Panc1 (cell line): ENCODE data around the gene SUFU. TPM values are rescaled to one million over a fixed set of nuclear protein-coding genes. Genes with fewer than 3 reads are reported as not detected.

ENCODE experiments used
- ATAC-seq: fragments of 200-7000 bp; cut with Tn5 transposase; 2 replicates; pipeline ENCODE4 v1.9.1; 2020; ENCODE audit warnings: mild to moderate bottlenecking, moderate library complexity
- BruUV-seq: library from RNA; stranded (reverse); fragments of 400-500 nt; replicated peaks from 2 replicates; lab custom pipeline; 2021; lab: Mats Ljungman, UMichigan
- CTCF ChIA-PET: fragments of 300-600 bp; sonication (Branson Sonifier 250); formaldehyde crosslinking; loops from one replicate; lab custom pipeline; 2022; ENCODE audit warnings: antibody characterized with exemption; lab: Charles Lee
- POLR2A ChIA-PET: fragments of 300-600 bp; sonication (Branson Sonifier 250); formaldehyde crosslinking; loops from one replicate; lab custom pipeline; 2022; ENCODE audit warnings: antibody characterized with exemption; lab: Charles Lee
- DNase-seq: peaks from one replicate; pipeline ENCODE4 v3.0.0-alpha.2; 2010; ENCODE audit warnings: low read depth, low spot score
- H3K27ac ChIP-seq: 2 replicates; pipeline ENCODE4 v1.5.1; 2011; ENCODE audit warnings: mild to moderate bottlenecking, low read length, inconsistent platforms
- H3K27me3 ChIP-seq: fragments of 200-500 bp; sonication (Bioruptor generic); 2 replicates; pipeline ENCODE4 v1.6.0; 2014; ENCODE audit warnings: low read length, inconsistent platforms; ENCODE audit not compliant: control insufficient read depth, insufficient read depth
- H3K36me3 ChIP-seq: fragments of 200-500 bp; sonication (Bioruptor generic); 2 replicates; pipeline ENCODE4 v1.5.1; 2014; ENCODE audit warnings: inconsistent platforms, mild to moderate bottlenecking, low read length, moderate library complexity; ENCODE audit not compliant: control insufficient read depth, insufficient read depth
- H3K4me1 ChIP-seq: 2 replicates; pipeline ENCODE4 v1.5.1; 2011; ENCODE audit warnings: inconsistent platforms, mild to moderate bottlenecking, low read length, moderate library complexity; ENCODE audit not compliant: control insufficient read depth, insufficient read depth
- H3K4me3 ChIP-seq, 2 experiments: 2 replicates each; pipeline ENCODE4 v1.5.1; 2011 to 2012; ENCODE audit warnings: low read depth in 2 of 2, low read length in 2 of 2, mild to moderate bottlenecking in 2 of 2, inconsistent platforms in 1 of 2, moderate library complexity in 1 of 2
- H3K9me3 ChIP-seq: fragments of 200-500 bp; sonication (Bioruptor generic); 2 replicates; pipeline ENCODE4 v1.5.1; 2014; ENCODE audit warnings: low read depth, mild to moderate bottlenecking, inconsistent platforms, low read length, moderate library complexity; ENCODE audit not compliant: control insufficient read depth, insufficient read depth
- POLR2AphosphoS5 ChIP-seq: IDR thresholded peaks from 2 replicates; pipeline ENCODE4 v1.6.1; 2012; ENCODE audit warnings: mild to moderate bottlenecking, low read depth, low read length, moderate library complexity
- SIN3A ChIP-seq: IDR thresholded peaks from 2 replicates; pipeline ENCODE4 v1.6.1; 2012; ENCODE audit warnings: low read depth, mild to moderate bottlenecking, low read length, moderate library complexity, borderline replicate concordance; ENCODE audit not compliant: insufficient read depth
- TCF7L2 ChIP-seq: IDR thresholded peaks from 2 replicates; pipeline ENCODE4 v1.6.1; 2011; ENCODE audit warnings: mild to moderate bottlenecking, low read depth, low read length, inconsistent platforms
- in situ Hi-C: cut with HindIII; loops from 2 replicates; pipeline ENCODE4 v1.10.0; 2016; ENCODE audit warnings: low sequenced_read_pairs, low pct_unique_long_range_greater_than_20kb
- intact Hi-C: fragments of 100-400 bp; cut with micrococcal nuclease; formaldehyde crosslinking; loops from one replicate; pipeline ENCODE4 v1.10.0; 2022; ENCODE audit not compliant: unreplicated experiment
- total RNA-seq: library from RNA; stranded (reverse); gene quantifications from one replicate; pipeline ENCODE4 v1.2.1, GENCODE V29; 2021; ENCODE audit not compliant: unreplicated experiment
- TF ChIP-seq, protein P1 (sequence below), 2 experiments: IDR thresholded peaks; 2 replicates each; pipeline ENCODE4 v1.6.1; 2011 to 2012; ENCODE audit warnings: low read depth in 2 of 2, control low read depth in 1 of 2, low read length in 1 of 2, mild to moderate bottlenecking in 1 of 2, moderate library complexity in 1 of 2; ENCODE audit not compliant: insufficient read depth in 1 of 2
- TF ChIP-seq, protein P2 (sequence below): fragments of 450-650 bp; IDR thresholded peaks from 2 replicates; pipeline ENCODE4 v1.5.1; 2017; ENCODE audit warnings: mild to moderate bottlenecking

Gene SUFU
- total RNA-seq, 1 experiment from 2014 or later: 9.5 TPM

DNA sequence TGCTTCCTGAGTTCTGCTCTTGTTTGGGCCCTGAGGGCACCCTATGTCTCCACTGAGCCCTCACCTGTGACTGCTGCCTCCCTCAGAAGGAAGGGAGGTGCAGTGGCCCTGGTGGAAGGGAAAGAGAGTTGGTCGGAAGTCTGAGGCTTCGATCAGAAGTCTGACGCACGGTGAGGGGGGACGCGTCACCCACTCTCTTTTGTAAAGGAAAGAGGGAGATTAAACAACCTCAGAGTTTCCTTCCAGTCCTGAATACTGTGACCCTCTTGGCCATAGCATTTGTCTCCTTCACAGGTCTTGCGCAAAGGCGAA is 109.1 kb downstream of the SUFU start:
- Histone ChIP-seq H3K36me3 (no peaks in the 10 kb centered on the region), H3K4me3 (no peak overlapping the region), H3K27me3 (no peaks in the 10 kb centered on the region), H3K27ac (no peak overlapping the region), H3K4me1 (no peaks in the 10 kb centered on the region; the same call in 1 of the 2 replicates), H3K9me3 (no peaks in the 10 kb centered on the region)
- ATAC-seq: no peak
- TF ChIP-seq SIN3A: no peak
- TF ChIP-seq, protein P1, sequence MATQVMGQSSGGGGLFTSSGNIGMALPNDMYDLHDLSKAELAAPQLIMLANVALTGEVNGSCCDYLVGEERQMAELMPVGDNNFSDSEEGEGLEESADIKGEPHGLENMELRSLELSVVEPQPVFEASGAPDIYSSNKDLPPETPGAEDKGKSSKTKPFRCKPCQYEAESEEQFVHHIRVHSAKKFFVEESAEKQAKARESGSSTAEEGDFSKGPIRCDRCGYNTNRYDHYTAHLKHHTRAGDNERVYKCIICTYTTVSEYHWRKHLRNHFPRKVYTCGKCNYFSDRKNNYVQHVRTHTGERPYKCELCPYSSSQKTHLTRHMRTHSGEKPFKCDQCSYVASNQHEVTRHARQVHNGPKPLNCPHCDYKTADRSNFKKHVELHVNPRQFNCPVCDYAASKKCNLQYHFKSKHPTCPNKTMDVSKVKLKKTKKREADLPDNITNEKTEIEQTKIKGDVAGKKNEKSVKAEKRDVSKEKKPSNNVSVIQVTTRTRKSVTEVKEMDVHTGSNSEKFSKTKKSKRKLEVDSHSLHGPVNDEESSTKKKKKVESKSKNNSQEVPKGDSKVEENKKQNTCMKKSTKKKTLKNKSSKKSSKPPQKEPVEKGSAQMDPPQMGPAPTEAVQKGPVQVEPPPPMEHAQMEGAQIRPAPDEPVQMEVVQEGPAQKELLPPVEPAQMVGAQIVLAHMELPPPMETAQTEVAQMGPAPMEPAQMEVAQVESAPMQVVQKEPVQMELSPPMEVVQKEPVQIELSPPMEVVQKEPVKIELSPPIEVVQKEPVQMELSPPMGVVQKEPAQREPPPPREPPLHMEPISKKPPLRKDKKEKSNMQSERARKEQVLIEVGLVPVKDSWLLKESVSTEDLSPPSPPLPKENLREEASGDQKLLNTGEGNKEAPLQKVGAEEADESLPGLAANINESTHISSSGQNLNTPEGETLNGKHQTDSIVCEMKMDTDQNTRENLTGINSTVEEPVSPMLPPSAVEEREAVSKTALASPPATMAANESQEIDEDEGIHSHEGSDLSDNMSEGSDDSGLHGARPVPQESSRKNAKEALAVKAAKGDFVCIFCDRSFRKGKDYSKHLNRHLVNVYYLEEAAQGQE (IDR thresholded peaks at IDR 0.05; ENCODE audit: insufficient read depth in 1 of 2, low read depth in 2 of 2, low read length in 1 of 2): no peak
- no peak for TF ChIP-seq POLR2AphosphoS5
- no peak for TF ChIP-seq TCF7L2
- TF ChIP-seq, protein P2, sequence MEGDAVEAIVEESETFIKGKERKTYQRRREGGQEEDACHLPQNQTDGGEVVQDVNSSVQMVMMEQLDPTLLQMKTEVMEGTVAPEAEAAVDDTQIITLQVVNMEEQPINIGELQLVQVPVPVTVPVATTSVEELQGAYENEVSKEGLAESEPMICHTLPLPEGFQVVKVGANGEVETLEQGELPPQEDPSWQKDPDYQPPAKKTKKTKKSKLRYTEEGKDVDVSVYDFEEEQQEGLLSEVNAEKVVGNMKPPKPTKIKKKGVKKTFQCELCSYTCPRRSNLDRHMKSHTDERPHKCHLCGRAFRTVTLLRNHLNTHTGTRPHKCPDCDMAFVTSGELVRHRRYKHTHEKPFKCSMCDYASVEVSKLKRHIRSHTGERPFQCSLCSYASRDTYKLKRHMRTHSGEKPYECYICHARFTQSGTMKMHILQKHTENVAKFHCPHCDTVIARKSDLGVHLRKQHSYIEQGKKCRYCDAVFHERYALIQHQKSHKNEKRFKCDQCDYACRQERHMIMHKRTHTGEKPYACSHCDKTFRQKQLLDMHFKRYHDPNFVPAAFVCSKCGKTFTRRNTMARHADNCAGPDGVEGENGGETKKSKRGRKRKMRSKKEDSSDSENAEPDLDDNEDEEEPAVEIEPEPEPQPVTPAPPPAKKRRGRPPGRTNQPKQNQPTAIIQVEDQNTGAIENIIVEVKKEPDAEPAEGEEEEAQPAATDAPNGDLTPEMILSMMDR: no peak
- intact Hi-C loops: no loop called here
- in situ Hi-C loops: no loop called here
- DNase-seq: no peak
- no TSS peak for BruUV-seq
- ChIA-PET POLR2A (no interaction called here), CTCF (interaction anchor here (0.6 kb wide), 1 partner anchor 9 kb away, joined by 3 read pairs; no protein-coding TSS in a partner anchor)

DNA sequence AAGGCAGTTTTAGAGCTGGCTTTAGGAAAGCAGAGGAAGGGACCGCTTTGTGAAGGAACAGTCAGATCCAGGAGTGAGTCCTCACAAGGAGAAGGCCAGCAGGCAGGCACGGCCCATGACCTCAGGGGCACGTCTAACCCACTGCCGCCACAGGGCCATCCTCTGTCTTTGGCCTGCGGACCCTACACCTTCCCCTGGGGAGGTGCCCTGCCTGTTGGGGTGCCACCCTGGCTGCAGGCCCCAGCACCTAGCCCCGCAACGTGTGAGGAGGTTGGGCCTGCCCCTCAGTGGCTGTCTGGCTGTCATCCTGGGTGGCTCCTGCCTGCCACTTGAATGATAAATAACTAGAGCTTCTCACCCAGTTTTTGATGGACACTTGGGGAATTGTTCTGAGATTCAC is 109.5 kb downstream of the SUFU start:
- ATAC-seq: no peak
- BruUV-seq: no TSS peak
- intact Hi-C loops (no loop called here), in situ Hi-C loops (no loop called here)
- TF ChIP-seq, protein P1 (IDR thresholded peaks at IDR 0.05; ENCODE audit: insufficient read depth in 1 of 2, low read depth in 2 of 2, low read length in 1 of 2): no peak
- TF ChIP-seq TCF7L2 (no peak), SIN3A (no peak), POLR2AphosphoS5 (no peak)
- TF ChIP-seq, protein P2: no peak
- Histone ChIP-seq H3K27me3 (no peaks in the 10 kb centered on the region), H3K9me3 (no peaks in the 10 kb centered on the region), H3K4me1 (no peaks in the 10 kb centered on the region; the same call in 1 of the 2 replicates), H3K4me3 (no peak overlapping the region), H3K27ac (no peak overlapping the region), H3K36me3 (no peaks in the 10 kb centered on the region)
- no peak for DNase-seq
- CTCF ChIA-PET: no interaction called here
- POLR2A ChIA-PET: no interaction called here
